ENCODE measurements around the gene MEN1. TPM values are rescaled to one million over a fixed set of nuclear protein-coding genes. Genes with fewer than 3 reads are reported as not detected.

MEN1 gene
- total RNA-seq, 1 experiment from 2014 or later = 46.1 TPM

- no peaks in the 10 kb centered on the region for H3K4me1 ChIP-seq (ENCODE audit: insufficient read depth, low read length)
- no peaks in the 10 kb centered on the region for H3K9me3 ChIP-seq (ENCODE audit: low read length)
- H2AFZ ChIP-seq (ENCODE audit: low read length) = no peak overlapping the region
- H3K27me3 ChIP-seq (ENCODE audit: low read length) = no peaks in the 10 kb centered on the region
- DNase-seq = no peak
- no TSS peak for BruUV-seq (replicated peaks)
- no peak overlapping the region for H3K9ac ChIP-seq (ENCODE audit: low read length)
- H3K79me2 ChIP-seq (ENCODE audit: low read length) = peaks cover 80% of the 10 kb centered on the region
- peaks cover 35% of the 10 kb centered on the region for H3F3A ChIP-seq (ENCODE audit: low read length, unreplicated experiment)
- ChIA-PET CTCF (no interaction called here), POLR2A (ENCODE audit: unreplicated experiment) (no interaction called here)
- no peak overlapping the region for H3K4me2 ChIP-seq (ENCODE audit: low read length)
- no peaks in the 10 kb centered on the region for H3K9me2 ChIP-seq (replicated peaks; ENCODE audit: low read length)
- H4K20me1 ChIP-seq (ENCODE audit: low read length) = peaks cover 89% of the 10 kb centered on the region
- intact Hi-C loops (cut with micrococcal nuclease) = no loop called here
- no peak overlapping the region for H3K4me3 ChIP-seq (ENCODE audit: low read length)
- no peak for ATAC-seq
- no peak for TF ChIP-seq EZH2phosphoT487 (IDR thresholded peaks at IDR 0.05; ENCODE audit: borderline replicate concordance, low read length)
- TF ChIP-seq EZH2 (IDR thresholded peaks at IDR 0.05; ENCODE audit: low read length, unreplicated experiment) = no peak
- TF ChIP-seq CTCF (conservative IDR thresholded peaks at IDR 0.05; ENCODE audit: low read depth, low read length) = no peak
- peaks cover 91% of the 10 kb centered on the region for H3K36me3 ChIP-seq (ENCODE audit: low read depth, low read length)
- H3K27ac ChIP-seq (ENCODE audit: low read length) = no peak overlapping the region
Observed at GRCh38 chr11:64770120-64770519, 40.2 kb downstream of the MEN1 start.

- ChIA-PET POLR2A (ENCODE audit: unreplicated experiment) (no interaction called here), CTCF (no interaction called here)
- H3K4me3 ChIP-seq (ENCODE audit: low read length) = no peak overlapping the region
- DNase-seq = no peak
- no peaks in the 10 kb centered on the region for H3K9me2 ChIP-seq (replicated peaks; ENCODE audit: low read length)
- peaks cover 89% of the 10 kb centered on the region for H4K20me1 ChIP-seq (ENCODE audit: low read length)
- H3K36me3 ChIP-seq (ENCODE audit: low read depth, low read length) = peaks cover 91% of the 10 kb centered on the region
- BruUV-seq (replicated peaks) = TSS peak; percentile 0
- no peak overlapping the region for H2AFZ ChIP-seq (ENCODE audit: low read length)
- no peak overlapping the region for H3K27ac ChIP-seq (ENCODE audit: low read length)
- no peak overlapping the region for H3K9ac ChIP-seq (ENCODE audit: low read length)
- H3K79me2 ChIP-seq (ENCODE audit: low read length) = peaks cover 71% of the 10 kb centered on the region
- no peaks in the 10 kb centered on the region for H3K4me1 ChIP-seq (ENCODE audit: insufficient read depth, low read length)
- H3K27me3 ChIP-seq (ENCODE audit: low read length) = no peaks in the 10 kb centered on the region
- peaks cover 44% of the 10 kb centered on the region for H3F3A ChIP-seq (ENCODE audit: low read length, unreplicated experiment)
- TF ChIP-seq EZH2phosphoT487 (IDR thresholded peaks at IDR 0.05; ENCODE audit: borderline replicate concordance, low read length) (no peak), EZH2 (IDR thresholded peaks at IDR 0.05; ENCODE audit: low read length, unreplicated experiment) (no peak), CTCF (conservative IDR thresholded peaks at IDR 0.05; ENCODE audit: low read depth, low read length) (no peak)
- no peaks in the 10 kb centered on the region for H3K9me3 ChIP-seq (ENCODE audit: low read length)
- intact Hi-C loops (cut with micrococcal nuclease) = no loop called here
- ATAC-seq = no peak
- H3K4me2 ChIP-seq (ENCODE audit: low read length) = no peak overlapping the region
Observed at GRCh38 chr11:64769283-64769682, 41.1 kb downstream of the MEN1 start.

- intact Hi-C loops (cut with micrococcal nuclease) = no loop called here
- POLR2A ChIA-PET (ENCODE audit: unreplicated experiment) = no interaction called here
- ATAC-seq (no peak), DNase-seq (no peak)
- H3K27me3 ChIP-seq (ENCODE audit: low read length) = no peaks in the 10 kb centered on the region
- peaks cover 91% of the 10 kb centered on the region for H3K36me3 ChIP-seq (ENCODE audit: low read depth, low read length)
- TF ChIP-seq EZH2phosphoT487 (IDR thresholded peaks at IDR 0.05; ENCODE audit: borderline replicate concordance, low read length) = no peak
- no peak for TF ChIP-seq CTCF (conservative IDR thresholded peaks at IDR 0.05; ENCODE audit: low read depth, low read length)
- TF ChIP-seq EZH2 (IDR thresholded peaks at IDR 0.05; ENCODE audit: low read length, unreplicated experiment) = no peak
- H2AFZ ChIP-seq (ENCODE audit: low read length) = no peak overlapping the region
- no TSS peak for BruUV-seq (replicated peaks)
- no peaks in the 10 kb centered on the region for H3K9me3 ChIP-seq (ENCODE audit: low read length)
- H3K9ac ChIP-seq (ENCODE audit: low read length) = no peak overlapping the region
- CTCF ChIA-PET = no interaction called here
- H4K20me1 ChIP-seq (ENCODE audit: low read length) = peaks cover 89% of the 10 kb centered on the region
- H3K79me2 ChIP-seq (ENCODE audit: low read length) = peaks cover 62% of the 10 kb centered on the region
- H3F3A ChIP-seq (ENCODE audit: low read length, unreplicated experiment) = peaks cover 44% of the 10 kb centered on the region
- H3K9me2 ChIP-seq (replicated peaks; ENCODE audit: low read length) = no peaks in the 10 kb centered on the region
- H3K4me2 ChIP-seq (ENCODE audit: low read length) = no peak overlapping the region
- no peak overlapping the region for H3K4me3 ChIP-seq (ENCODE audit: low read length)
- no peaks in the 10 kb centered on the region for H3K4me1 ChIP-seq (ENCODE audit: insufficient read depth, low read length)
- no peak overlapping the region for H3K27ac ChIP-seq (ENCODE audit: low read length)
Observed at GRCh38 chr11:64768300-64768694, 42.1 kb downstream of the MEN1 start.
